Measurements from ENCODE around the gene TNNT2.

TNNT2 gene

GRCh38 chr1:201376107-201376463 lies 1.4 kb downstream of the TNNT2 start:
- no peak for DNase-seq

GRCh38 chr1:201375169-201375568 lies 2.3 kb downstream of the TNNT2 start:
- DNase-seq, result no peak

GRCh38 chr1:201374364-201374763 lies 3.1 kb downstream of the TNNT2 start:
- peak; percentile 41 for DNase-seq

DNA sequence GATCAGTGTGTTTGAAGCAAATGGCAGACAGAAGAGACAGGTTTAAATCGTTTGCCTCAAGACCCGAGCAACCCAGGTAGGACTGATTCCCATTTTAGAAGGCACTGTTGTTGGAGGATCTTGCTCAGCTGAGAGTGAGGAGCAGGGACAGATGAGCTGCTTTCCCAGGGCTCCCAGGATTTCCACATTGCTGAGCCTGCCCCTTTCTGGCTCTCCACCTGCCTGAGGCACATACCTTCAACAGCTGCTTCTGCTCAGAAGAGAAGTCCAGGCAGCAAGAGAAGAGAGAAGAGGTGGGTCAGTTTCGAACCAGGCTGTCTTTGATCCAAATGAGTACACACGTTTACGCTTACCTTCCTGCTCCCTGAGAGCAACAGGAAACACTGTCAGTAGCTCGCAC lies 5.7 kb downstream of the TNNT2 start:
- no peak for DNase-seq

GRCh38 chr1:201371276-201371675 lies 6.2 kb downstream of the TNNT2 start:
- DNase-seq, result no peak

DNA sequence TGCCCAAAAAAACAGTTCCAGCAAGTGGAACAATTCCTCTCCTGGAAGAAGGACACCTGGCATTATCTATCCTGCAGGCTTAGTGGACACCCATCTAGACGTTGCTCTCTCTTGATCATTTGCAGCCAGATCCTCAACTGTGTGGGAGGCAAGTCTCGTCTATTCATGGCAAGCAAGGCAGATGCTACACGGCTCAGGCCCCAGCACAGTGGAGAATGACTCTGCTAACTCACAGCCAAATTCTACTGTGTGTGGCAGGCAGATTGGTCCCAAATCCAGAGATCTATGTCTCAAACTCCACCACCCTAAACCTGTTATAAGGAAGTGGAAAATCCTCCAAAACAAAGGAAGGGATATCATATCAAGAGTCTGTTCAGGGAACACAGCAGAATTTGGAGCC lies 7.0 kb downstream of the TNNT2 start:
- DNase-seq, result no peak

GRCh38 chr1:201369209-201369608 lies 8.3 kb downstream of the TNNT2 start:
- DNase-seq, result no peak

GRCh38 chr1:201366696-201367095 lies 10.8 kb downstream of the TNNT2 start:
- DNase-seq, result no peak

DNA sequence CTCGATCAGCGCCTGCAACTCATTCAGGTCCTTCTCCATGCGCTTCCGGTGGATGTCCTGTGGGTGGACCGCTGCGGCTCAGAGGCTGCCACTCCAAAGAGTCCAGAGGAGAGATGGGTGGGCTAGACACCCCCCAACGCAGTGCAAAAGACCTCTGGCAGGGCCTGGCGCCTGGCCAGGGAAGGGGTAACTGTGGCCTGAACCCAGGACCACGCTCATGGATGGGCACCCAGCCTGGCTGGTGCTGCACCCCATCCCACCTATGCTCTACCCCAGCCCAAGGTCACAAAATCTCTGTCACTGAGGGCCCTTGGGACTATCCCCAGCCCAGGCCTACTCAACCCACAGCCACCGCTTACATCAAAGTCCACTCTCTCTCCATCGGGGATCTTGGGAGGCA lies 12.2 kb downstream of the TNNT2 start:
- no peak for DNase-seq

DNA sequence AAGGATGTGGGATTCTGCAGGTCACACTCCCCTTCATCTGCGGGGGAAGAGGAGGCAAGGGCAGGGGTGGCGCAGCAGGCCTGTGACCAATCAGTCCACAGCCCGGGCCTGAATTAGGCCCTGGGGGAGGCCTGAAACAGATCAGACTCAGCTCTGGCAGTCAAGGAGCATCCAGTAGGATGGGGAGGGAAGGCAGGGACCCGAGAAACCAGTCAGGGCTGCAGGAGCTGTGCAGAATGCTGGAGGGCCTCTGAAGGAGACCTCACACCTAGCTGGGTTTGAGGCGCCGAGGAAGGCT lies 12.7 kb downstream of the TNNT2 start:
- no peak for DNase-seq

- DNase-seq, result no peak
These were observed 14.0 kb downstream of the TNNT2 start for GRCh38 chr1:201363467-201363866.

DNA sequence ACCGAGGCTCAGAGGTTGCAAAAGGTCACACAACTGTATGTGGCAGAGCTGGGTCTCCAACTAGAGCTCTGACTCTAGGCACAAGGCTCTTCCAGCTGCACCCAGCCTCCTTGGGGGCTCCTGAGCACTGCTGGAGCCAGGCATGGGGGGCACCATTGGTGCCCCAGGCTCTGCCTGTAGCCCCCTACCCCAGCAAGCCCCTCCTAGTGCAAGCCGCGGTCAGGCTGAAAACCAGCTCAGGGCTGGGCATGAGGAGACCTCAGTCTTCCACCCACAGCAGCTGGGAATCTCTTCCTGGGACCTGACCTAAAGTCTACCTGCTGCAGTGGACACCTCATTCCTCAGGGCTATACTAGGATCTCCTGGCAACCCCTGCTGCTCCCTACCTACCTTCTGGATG lies 14.6 kb downstream of the TNNT2 start:
- DNase-seq, result no peak

DNA sequence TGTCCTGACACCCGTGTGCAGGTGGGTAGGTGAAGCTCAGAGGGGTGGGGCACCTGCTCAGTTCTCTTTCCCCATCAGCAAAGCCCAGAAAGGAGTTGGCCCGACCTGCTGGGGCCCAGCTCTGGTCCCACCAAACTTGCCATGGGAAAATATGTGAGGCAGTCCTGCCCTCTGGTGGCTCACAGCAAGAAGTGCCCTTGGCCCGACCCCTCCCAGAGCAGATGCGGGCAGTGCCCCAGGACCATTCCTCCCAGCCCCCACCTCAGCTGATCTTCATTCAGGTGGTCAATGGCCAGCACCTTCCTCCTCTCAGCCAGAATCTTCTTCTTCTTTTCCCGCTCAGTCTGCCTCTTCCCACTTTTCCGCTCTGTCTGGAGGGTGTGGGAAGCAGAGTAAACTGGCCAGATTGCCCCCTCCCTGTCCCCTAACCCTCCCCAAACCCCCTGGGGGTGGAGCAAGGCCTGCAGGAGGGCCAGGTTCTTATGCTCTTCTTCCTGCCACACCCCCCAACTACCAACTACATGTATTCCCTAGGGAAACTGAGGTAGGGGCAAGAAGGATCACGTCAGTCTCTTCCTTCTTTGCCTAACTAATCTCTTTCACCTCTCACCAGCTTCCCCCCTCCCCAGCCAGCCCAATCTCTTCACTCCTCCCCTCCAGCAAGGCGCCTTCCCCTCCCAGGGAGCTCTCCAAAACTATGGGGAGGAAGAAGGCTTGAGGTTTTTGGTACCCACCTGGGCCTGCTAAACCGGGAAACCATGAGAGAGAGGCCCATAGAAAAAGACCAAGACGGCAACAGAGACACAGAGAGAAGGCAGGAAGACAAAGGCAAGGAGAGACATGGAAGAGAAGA lies 15.6 kb downstream of the TNNT2 start:
- DNase-seq, result peak; percentile 10

GRCh38 chr1:201360901-201361651 lies 16.4 kb downstream of the TNNT2 start:
- DNase-seq, result no peak

- no peak for DNase-seq
These were observed 17.0 kb downstream of the TNNT2 start for GRCh38 chr1:201360486-201360885.

GRCh38 chr1:201359873-201360210 lies 17.6 kb downstream of the TNNT2 start:
- DNase-seq, result no peak

DNA sequence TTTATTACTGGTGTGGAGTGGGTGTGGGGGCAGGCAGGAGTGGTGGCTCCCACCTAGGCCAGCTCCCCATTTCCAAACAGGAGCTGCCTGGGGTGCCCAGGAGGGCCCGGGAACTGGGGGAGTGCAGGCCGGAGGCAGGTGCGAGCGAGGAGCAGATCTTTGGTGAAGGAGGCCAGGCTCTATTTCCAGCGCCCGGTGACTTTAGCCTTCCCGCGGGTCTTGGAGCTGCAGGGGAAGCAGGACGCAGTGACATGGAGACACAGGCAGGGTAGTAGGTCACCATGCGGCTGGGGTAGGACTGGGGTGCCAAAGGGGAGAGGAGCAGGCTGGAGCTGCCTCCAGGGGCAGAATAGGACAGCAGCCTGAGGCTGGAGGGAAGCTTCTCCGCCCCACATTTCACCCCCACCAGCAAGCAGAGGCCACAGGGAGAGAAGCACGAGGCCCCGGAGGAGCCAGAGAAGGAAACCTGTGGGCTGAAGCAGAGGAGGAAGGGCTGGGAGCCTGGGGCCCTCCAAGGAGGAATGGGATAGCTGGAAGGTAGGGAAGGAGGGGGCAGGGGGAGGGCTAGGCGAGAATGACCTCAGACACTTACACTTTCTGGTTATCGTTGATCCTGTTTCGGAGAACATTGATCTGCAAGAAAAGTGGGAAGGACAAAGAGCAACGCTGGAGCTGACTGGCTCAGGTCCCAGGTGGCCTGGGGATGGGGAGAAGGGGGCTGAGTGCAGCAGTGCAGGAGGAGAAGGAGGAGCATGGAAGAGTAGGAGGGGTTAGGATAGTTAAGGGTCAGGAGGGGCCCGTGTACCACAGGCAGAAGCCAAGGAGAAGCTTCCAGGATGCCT lies 18.2 kb downstream of the TNNT2 start:
- no peak for DNase-seq

DNA sequence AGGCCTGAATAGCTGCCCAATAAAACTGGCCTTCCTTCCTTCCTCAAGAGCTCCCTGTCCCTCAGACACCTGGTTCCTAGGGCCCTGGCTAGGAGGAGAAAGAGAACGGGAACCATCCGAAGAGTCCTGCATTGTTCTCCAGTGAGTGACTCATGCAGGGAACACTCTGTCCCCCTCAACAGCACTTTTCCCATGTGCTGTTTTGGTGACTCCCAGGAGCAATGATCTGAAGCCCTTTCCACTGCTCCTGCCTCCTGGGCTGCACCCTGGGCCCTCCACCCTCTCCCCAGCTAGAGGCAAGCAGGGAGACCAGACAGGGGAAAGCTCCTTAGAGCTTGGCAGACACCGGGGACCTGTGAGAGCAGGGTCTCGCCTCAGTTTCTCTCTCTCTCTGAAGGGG lies 18.9 kb downstream of the TNNT2 start:
- DNase-seq, result no peak

- no peak for DNase-seq
These were observed 19.7 kb downstream of the TNNT2 start for GRCh38 chr1:201357636-201358348.

- no peak for DNase-seq
These were observed 20.3 kb downstream of the TNNT2 start for GRCh38 chr1:201357211-201357610.

DNA sequence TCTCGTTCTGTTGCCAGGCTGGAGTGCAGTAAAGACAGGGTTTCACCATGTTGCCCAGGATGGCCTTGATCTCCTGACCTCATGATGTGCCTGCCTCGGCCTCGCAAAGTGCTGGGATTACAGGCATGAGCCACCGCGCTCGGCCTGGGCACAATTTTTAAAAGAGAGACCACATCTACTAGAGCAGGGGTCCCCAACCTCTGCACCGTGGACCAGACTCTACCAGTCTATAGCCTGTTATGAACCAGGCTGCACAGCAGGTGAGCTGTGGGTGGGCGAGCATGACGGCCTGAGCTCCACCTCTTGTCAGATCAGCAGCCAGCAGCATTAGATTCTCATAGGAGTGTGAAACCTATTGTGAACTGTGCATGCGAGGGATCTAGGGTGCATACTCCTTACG lies 20.8 kb downstream of the TNNT2 start:
- no peak for DNase-seq

DNA sequence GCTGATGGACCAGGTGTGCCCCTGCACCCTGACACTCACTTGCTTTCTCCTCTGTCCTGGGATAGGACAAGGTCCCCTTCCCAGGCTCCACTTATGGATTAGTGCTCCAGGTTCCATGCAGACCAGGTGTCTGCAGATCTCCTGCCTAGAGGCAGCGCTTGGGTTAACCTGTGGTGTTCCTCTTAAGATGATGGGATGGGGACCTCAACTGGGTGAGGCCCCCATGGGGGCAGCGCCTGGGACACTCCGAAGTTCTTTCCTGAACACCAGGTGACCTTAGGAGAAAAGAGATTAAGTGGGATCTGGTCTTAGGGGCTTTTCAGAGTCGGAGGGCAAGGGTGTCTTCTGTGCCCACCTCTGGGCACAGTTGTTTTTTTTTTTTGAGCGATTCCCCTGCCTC lies 21.2 kb downstream of the TNNT2 start:
- DNase-seq, result no peak

GRCh38 chr1:201355471-201355870 lies 22.0 kb downstream of the TNNT2 start:
- no peak for DNase-seq
